HG02973 (cell line): Measurements from ENCODE around the gene RAI14.

ENCODE experiments used
- ATAC-seq: cut with Tn5 transposase; IDR thresholded peaks from one replicate; pipeline ENCODE4 v1.9.1; 2021; ENCODE audit warnings: moderate library complexity; ENCODE audit not compliant: unreplicated experiment

RAI14 gene

GRCh38 chr5:34674187-34674586 is 18.1 kb downstream of the RAI14 start:
- ATAC-seq, result no peak

- ATAC-seq, result no peak
These were observed 19.7 kb downstream of the RAI14 start for GRCh38 chr5:34675857-34676256.

GRCh38 chr5:34676416-34676815 is 20.3 kb downstream of the RAI14 start:
- no peak for ATAC-seq

GRCh38 chr5:34677428-34677827 is 21.3 kb downstream of the RAI14 start:
- no peak for ATAC-seq

GRCh38 chr5:34680896-34681295 is 24.8 kb downstream of the RAI14 start:
- no peak for ATAC-seq

- ATAC-seq, result no peak
These were observed 26.9 kb downstream of the RAI14 start for GRCh38 chr5:34682926-34683623.

- ATAC-seq, result no peak
These were observed 28.3 kb downstream of the RAI14 start for GRCh38 chr5:34684281-34684979.

- no peak for ATAC-seq
These were observed 28.8 kb downstream of the RAI14 start for GRCh38 chr5:34684980-34685352.

GRCh38 chr5:34685485-34686165 is 29.5 kb downstream of the RAI14 start:
- no peak for ATAC-seq

- ATAC-seq, result no peak
These were observed 30.7 kb downstream of the RAI14 start for GRCh38 chr5:34686762-34687268.

- no peak for ATAC-seq
These were observed 31.3 kb downstream of the RAI14 start for GRCh38 chr5:34687269-34688011.

GRCh38 chr5:34688015-34688810 is 32.1 kb downstream of the RAI14 start:
- ATAC-seq, result no peak

- no peak for ATAC-seq
These were observed 34.2 kb downstream of the RAI14 start for GRCh38 chr5:34690301-34690700.

- no peak for ATAC-seq
These were observed 34.8 kb downstream of the RAI14 start for GRCh38 chr5:34690898-34691297.

GRCh38 chr5:34691326-34691725 is 35.2 kb downstream of the RAI14 start:
- ATAC-seq, result no peak

GRCh38 chr5:34692786-34693185 is 36.7 kb downstream of the RAI14 start:
- no peak for ATAC-seq

GRCh38 chr5:34694012-34694411 is 37.9 kb downstream of the RAI14 start:
- no peak for ATAC-seq

GRCh38 chr5:34694685-34695084 is 38.6 kb downstream of the RAI14 start:
- no peak for ATAC-seq

- no peak for ATAC-seq
These were observed 39.3 kb downstream of the RAI14 start for GRCh38 chr5:34695275-34696027.
